SK-MEL-5 (cell line): ENCODE data around the gene USP13. TPM values are rescaled to one million over a fixed set of nuclear protein-coding genes. Genes with fewer than 3 reads are reported as not detected.
"Not testable (repeated sequence)": the region's sequence is repeated elsewhere in the genome, so short reads cannot be mapped to it uniquely, and the experiment has no call there.

Experiments used
- DNase-seq: peaks from one replicate; pipeline ENCODE4 v3.0.0-alpha.2; 2016; ENCODE audit warnings: low read depth, low spot score
- in situ Hi-C: cut with HindIII; loops from 2 replicates; pipeline ENCODE4 v1.10.0; 2016; ENCODE audit warnings: low sequenced_read_pairs, high pct_unique_total_duplicates, low pct_unique_long_range_greater_than_20kb
- total RNA-seq: library from RNA; depleted of rRNA; stranded (reverse); fragments of >200 nt; shearing (Covaris generic); gene quantifications from 2 replicates; pipeline ENCODE4 v1.2.3, GENCODE V29; 2014

Gene USP13
- total RNA-seq, 1 experiment from 2014 or later, result 7.1 TPM

DNA sequence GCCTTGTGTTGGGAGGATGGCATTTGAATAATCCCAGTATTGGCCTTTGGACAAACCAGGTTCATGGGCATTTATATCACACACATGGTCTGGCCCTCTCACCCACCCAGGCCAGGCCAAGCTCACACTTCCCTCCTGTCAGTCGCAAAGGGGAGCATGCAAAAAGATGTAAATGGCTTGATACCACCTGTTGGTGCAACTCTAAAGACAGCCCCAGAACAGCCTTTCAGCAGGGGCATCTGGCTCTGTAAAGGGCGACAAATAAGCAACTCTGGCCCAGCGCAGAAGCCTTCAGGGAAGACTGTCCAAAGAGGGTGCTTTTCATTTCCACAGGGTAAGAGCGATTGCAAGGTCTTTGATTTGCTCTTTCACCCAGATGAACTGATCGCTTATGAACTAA, 91.8 kb downstream of the USP13 start:
- DNase-seq, result no peak
- in situ Hi-C loops, result no loop called here

DNA sequence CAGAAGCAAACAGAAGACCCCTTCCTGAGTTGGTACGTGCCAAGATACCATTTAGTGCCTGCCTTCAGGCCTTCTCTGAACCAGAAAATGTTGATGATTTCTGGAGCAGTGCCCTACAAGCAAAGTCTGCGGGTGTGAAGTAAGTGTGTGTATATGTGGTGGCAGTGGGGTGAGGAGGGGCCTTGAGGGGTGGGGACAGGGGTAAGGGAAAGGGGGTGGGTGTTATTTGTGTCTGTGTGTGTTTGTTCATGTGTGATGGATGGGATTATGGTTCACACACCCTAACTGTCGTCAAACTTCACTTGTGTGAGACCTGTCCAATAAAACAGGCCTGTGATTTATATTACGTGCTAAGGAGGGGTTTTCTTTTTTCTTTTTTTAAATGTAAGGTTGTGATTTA, 92.2 kb downstream of the USP13 start:
- in situ Hi-C loops, result no loop called here

DNA sequence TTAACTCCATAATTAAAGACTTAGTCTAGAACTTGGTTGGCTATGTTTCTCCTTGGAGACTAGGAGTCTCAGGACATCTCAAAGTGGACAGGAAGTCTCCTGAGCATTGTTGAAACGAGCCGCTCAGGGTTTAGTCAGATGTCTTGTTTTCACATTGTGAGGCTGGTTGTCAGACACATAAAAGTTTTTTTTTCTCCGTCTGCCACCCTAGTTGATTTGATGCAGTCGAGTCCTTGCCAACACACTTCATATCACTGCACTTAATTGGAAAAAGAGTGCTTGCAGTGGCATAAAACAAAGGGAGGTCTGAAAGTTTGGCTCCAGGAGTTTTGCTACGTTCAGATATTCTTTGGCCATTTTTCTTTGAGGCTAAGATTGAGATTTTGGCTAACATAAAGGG, 92.9 kb downstream of the USP13 start:
- in situ Hi-C loops, result no loop called here
- no peak for DNase-seq

More for the DNA sequence above, 92.2 kb downstream of the USP13 start:
- DNase-seq, result no peak

DNA sequence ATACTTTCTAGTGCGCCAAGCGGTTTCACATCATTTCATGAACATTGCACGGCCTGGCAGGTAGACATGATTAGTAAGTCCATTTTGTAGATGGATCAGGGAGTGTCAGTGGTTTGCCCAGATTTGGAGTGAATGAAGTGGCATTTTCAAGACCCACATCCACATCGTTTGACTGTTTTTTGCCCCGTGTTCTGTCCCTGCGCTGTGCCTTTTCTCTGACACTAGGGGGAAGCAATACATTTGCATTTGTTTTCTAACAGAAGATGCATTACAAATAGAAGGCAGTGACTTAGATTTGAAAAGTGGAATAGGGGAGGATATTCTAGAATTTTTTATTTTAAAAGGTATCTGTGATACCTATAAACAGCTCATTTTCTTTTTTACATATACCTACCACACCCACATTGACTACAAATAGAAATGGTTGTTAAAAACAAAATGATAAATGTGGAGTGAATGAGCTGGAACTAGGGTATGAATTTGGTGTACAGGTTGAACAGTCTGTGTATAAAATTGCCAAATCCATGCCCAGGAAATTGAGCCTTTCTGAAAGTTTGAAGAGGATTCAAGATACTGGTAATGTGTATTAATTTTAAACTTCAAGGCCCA, 98.0 kb downstream of the USP13 start:
- DNase-seq, result peak; percentile 61
- in situ Hi-C loops, result no loop called here

DNA sequence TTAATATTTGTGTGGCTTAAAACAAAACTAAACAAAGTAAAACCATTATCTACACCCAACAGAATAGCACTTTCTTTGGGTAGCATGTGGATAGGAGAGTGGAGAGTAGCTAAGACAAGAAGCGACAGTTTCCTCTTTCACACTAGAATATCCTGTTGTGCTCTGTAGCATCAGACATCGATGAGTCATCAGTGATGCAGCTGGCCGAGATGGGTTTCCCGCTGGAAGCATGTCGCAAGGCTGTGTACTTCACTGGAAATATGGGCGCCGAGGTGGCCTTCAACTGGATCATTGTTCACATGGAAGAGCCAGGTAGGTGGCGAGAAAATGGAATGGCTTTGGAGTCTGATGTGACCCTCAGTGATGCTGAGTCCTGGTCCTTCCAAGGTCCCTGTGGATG, 108.1 kb downstream of the USP13 start:
- in situ Hi-C loops, result no loop called here
- DNase-seq, result peak; percentile 61

DNA sequence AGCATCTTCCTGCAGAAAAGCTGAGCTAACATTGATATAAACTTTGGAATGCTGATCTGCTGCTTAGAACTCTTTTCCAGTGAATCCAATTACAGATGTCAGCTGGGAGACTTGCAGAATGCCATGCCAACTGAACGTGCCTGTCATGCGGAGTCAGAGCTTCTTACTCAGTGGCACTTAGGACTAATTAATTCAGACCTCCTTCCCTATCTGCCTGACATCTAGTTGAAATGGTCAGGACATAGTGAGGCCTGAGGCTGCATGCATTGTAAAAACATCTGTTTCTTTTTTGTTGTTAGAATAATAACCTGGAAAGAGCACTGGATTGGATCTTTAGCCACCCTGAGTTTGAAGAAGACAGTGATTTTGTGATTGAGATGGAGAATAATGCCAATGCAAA, 112.6 kb downstream of the USP13 start:
- in situ Hi-C loops, result no loop called here
- no peak for DNase-seq

DNA sequence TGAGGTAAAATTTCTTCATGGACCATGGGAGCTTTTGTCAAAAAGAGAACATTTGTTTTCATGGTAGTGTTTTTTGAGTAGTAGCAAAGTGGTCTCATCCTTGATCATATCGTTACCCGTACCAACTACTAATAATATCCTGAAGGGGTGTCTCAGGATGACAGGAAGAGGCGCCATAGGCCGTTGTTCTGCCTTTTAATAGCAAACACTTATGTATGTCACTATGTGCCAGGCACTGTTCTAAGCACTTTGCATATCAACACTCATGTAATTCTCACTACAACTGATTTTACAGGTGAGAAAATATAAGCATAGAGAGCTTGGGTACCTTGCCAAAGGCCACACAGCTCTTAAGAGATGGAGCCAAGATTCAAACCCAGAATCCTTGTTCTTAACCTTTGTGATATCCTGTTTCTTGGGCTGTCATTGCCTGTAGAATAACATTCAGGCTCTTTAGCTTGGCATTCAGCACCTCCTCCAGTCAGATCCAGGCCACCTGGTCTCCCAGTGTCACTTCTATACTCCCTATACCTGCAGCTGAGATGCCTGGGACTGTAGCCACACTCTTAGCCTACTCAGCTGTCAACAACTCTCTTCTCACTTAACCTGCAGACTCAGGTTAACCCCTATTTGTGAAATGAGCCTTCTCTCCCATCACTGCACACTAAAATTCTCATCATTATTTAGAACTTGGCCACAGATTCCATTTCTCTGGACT, 113.7 kb downstream of the USP13 start:
- no peak for DNase-seq
- in situ Hi-C loops, result no loop called here

DNA sequence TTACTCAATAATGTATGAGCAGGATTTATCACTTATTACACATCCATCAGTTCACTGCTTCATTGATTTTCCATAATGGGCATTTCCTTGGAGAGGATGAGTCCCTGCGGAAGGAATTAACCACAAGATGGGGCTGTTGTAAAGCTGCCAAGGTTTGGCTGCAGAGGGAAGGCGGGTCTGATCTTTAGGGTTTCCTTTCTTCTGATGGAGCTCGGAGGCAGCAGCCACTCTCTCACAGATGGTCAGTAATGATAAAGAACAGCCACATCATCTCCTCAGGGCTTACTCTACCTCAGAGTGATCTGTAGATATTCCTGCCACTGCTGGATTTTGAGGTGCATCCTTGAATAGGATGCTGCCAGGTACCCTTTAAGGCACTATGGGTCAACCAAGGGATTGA, 115.2 kb downstream of the USP13 start:
- DNase-seq, result peak; percentile 75
- in situ Hi-C loops, result no loop called here

DNA sequence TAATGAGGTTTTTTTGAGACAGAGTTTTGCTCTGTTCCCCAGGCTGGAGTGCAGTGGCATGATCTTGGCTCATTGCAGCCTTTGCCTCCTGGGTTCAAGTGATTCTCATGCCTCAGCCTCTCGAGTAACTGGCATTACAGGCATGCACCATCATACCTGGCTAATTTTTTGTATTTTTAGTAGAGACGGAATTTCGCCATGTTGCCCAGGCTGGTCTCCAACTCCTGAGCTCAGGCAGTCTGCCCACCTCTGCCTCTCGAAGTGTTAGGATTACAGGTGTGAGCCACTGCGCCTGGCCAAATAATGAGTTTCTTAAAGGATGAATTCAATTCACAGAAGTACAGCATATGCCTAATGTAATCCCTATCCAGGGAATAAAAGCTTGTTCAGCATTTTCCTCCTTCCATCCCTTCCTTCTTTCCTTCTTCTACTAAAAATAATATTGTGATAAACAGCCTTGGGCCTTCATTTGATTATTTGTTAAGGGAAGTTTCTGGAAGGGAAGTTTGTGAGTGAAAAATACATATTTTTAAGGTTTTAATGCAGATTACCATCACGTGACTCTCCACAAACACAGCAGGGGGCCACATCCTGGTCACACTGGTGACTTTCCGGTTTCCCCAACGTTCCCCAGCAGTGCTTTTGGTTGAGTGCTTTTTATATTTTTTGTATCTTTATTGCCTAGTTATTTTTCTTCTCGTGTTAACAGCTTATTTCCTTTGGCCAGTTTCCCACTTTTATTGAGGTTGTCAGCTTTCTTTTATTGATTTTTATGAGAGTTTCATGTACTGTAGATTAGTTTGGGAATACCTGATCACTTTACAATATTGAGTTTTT, 116.8 kb downstream of the USP13 start:
- no peak for DNase-seq
- in situ Hi-C loops, result no loop called here

DNA sequence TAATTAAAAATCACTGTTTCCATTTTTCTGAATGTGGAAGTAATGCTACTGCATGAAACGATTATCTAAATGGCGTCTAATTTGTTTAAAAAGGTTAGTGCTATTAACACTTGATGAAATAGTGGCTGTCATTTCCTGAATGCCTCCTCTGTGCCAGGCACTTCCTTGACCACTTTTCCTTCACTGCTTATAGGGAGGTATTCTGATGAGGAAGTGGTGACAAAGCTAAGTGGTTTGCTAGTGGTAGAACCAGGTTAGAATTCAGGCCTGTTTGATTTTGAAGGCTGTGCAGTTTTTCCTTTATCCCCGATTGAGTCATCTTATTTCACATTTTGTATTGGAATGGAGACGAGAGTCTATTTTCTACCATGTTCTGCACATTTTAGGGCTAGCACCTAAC, 119.0 kb downstream of the USP13 start:
- in situ Hi-C loops, result no loop called here
- no peak for DNase-seq

DNA sequence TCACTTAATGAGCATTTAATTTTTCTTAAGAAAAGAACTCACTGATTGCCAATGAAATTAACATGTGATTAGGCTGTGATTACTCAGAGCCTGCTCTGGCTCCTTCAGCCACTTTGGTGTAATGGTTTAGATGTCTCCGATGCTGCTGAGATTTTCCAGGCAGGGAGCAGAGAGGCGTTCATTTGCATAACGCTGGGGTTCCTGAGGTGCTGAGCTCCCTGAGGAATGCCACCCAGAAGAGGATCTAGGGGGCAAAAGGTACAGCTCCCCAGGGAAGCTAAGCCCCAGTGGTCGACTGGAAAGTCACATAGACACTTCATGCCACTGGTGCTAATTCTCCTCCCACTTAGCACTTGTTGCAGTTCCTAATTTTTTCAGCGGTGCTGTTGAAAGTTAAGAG, 119.5 kb downstream of the USP13 start:
- no peak for DNase-seq
- in situ Hi-C loops, result no loop called here

DNA sequence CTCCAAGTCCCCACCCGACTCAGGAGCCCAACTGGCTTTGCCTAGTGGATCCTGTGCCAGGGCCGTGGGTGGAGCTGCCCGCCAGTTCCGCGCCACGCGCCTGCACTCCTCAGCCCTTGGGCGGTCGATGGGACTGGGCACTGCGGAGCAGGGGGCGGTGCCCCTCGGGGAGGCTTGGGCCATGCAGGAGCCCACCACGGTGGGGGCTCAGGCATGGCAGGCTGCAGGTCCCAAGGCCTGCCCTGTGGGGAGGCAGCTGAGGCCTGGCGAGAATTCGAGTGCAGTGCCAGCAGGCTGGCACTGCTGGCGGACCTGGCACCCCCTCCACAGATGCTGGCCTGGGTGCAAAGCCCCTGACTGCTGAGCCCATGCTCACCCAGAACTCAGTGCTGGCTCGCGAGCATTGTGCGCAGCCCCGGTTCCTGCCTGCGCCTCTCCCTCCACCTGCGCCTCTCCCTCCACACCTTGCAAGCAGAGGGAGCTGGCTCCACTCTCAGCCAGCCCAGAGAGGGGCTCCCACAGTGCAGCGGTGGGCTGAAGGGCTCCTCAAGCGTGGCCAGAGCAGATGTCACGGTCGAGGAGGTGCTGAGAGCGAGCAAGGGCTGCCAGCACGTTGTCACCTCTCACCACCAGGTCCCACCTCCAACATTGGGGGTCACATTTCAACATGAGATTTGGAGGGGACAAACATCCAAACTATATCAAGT, 122.7 kb downstream of the USP13 start:
- in situ Hi-C loops, result no loop called here
- DNase-seq, result no peak

DNA sequence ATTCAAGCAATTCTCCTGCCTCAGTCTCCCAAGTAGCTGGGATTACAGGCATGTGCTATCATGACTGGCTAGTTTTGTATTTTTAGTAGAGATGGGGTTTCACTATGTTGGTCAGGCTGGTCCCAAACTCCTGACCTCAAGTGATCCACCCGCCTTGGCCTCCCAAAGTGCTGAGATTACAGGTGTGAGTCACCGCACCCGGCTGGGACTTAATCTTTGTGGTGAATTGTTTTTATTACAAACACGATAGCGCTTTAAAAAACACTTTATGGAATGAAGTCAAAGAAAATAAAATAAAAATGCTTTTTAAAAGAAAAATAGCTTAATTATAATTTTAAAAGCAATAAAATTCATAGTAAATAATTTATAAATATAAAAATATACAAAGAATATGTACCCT, 130.0 kb downstream of the USP13 start:
- DNase-seq, result not testable (repeated sequence)

DNA sequence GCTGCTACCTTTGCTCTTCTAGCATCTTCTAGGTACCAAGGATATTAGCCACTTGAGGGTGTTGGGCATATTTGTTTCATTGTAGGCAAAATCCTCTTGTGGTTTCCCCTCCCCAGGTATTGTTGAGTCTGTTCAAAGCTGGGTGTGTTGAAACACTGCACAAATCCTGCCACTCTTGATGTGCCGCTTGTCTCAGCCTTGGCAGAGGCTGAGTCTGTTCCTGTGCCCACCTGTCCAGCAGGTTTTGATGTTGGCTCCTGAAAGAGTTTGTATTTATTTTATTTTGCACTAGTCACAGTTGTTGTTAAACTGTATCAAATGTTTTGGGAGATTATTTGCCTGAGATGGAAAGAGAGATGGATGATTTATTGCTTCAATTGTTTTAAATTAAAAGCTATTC, 136.2 kb downstream of the USP13 start:
- no peak for DNase-seq
- in situ Hi-C loops, result no loop called here

More for the DNA sequence above, 130.0 kb downstream of the USP13 start:
- in situ Hi-C loops, result not testable (repeated sequence)

DNA sequence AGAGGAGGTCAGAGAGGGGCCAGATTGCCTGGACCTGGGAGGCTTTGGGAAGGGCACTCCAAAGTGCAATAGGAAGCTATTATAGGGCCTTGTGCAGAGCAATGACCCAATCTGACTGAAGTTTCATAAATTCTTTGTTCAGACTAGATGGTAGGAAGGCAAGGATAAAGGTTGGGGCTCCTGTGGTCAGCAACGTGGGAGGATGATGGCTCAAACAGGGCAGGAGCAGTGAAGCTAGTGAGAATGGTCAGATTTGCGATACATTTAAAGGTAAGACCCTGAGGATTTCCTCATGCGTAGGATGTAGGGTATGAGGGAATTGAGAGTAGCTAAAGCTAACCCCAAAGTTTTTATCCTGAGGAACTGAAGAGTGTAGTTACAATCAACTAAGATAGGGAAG, 139.0 kb downstream of the USP13 start:
- DNase-seq, result no peak
- in situ Hi-C loops, result no loop called here

DNA sequence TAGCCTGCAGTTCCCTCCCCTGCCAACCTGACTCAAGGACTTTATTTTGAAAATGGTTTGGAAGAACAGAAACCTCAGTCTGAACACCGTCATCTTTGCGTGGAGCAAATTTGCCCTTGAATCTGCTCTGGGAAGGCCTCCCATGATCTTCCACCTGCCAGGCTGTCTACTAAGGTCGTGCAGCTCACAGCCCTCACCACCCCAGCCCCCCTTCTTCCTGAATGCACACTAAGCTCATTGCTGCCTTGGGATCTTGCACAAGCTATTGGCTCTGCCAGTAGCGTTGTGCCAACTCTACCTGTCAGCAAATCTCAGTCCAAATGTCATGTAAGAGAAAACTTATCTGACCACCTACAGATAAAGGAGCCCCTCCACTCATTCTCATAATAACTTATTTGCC, 141.5 kb downstream of the USP13 start:
- DNase-seq, result no peak
- in situ Hi-C loops, result no loop called here

DNA sequence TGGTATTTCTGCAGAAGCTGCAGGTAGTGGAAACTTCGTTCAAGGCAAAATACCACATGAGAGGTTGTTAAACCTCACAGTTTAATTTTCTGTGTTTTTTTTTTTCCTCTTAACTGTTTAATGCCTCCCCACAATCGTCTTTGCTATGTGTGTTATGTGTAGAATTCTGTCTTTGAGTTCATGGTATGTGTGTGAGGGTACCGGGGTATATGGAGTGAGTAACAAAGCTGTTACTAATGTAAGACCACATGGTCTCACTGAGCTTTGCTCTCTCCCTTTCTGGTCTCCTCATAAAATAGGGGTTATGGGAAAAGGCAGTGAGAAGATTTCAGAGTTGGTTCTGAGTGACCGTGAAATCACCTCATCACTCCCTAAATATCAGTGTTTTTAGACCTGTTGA, 143.6 kb downstream of the USP13 start:
- in situ Hi-C loops, result no loop called here

DNA sequence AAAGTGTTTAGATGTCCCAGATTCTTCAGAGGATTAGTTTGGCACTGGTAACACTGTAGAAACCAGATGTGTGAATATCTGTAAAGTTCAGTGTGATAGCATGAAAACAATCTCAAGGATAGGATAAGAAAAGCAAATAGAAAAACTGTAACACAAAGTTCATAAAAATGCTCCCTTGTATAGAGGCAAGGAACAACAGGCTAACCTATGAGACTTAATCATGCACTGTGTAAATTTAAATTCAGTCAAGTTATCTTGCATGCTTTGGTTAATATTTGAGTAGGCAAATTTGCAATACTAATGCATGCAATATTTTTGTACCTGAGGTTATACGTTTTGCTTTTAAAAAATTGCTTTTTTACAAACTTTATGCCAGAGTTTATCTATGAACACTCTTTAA, 144.4 kb downstream of the USP13 start:
- in situ Hi-C loops, result no loop called here
- no peak for DNase-seq

More for the DNA sequence above, 143.6 kb downstream of the USP13 start:
- no peak for DNase-seq
